ENCODE data around the gene TEX29.

Gene TEX29

GRCh38 chr13:111339366-111340143 lies 19.1 kb downstream of the TEX29 start:
- DNase-seq (ENCODE audit: low spot score): peak; percentile 10

- DNase-seq (ENCODE audit: low spot score): peak; percentile 7
Observed at GRCh38 chr13:111341886-111342285, 21.4 kb downstream of the TEX29 start.

GRCh38 chr13:111342721-111343120 lies 22.3 kb downstream of the TEX29 start:
- peak; percentile 6 for DNase-seq (ENCODE audit: low spot score)

- DNase-seq (ENCODE audit: low spot score): peak; percentile 12
Observed at GRCh38 chr13:111343186-111343805, 22.9 kb downstream of the TEX29 start.

- no peak for DNase-seq (ENCODE audit: low spot score)
Observed at GRCh38 chr13:111344471-111345191, 24.2 kb downstream of the TEX29 start.

- DNase-seq (ENCODE audit: low spot score): no peak
Observed at GRCh38 chr13:111345682-111346081, 25.2 kb downstream of the TEX29 start.

GRCh38 chr13:111346101-111346680 lies 25.7 kb downstream of the TEX29 start:
- peak; percentile 10 for DNase-seq (ENCODE audit: low spot score)

- peak; percentile 1 for DNase-seq (ENCODE audit: low spot score)
Observed at GRCh38 chr13:111347438-111347837, 27.0 kb downstream of the TEX29 start.

- no peak for DNase-seq (ENCODE audit: low spot score)
Observed at GRCh38 chr13:111353508-111353907, 33.1 kb downstream of the TEX29 start.

- DNase-seq (ENCODE audit: low spot score): no peak
Observed at GRCh38 chr13:111354789-111355188, 34.3 kb downstream of the TEX29 start.

GRCh38 chr13:111356795-111357194 lies 36.4 kb downstream of the TEX29 start:
- DNase-seq (ENCODE audit: low spot score): no peak

- DNase-seq (ENCODE audit: low spot score): no peak
Observed at GRCh38 chr13:111359237-111359915, 38.9 kb downstream of the TEX29 start.

- no peak for DNase-seq (ENCODE audit: low spot score)
Observed at GRCh38 chr13:111359930-111360329, 39.5 kb downstream of the TEX29 start.

GRCh38 chr13:111360452-111360851 lies 40.0 kb downstream of the TEX29 start:
- DNase-seq (ENCODE audit: low spot score): no peak

- DNase-seq (ENCODE audit: low spot score): no peak
Observed at GRCh38 chr13:111361046-111361872, 40.8 kb downstream of the TEX29 start.

- no peak for DNase-seq (ENCODE audit: low spot score)
Observed at GRCh38 chr13:111361873-111362648, 41.6 kb downstream of the TEX29 start.

- no peak for DNase-seq (ENCODE audit: low spot score)
Observed at GRCh38 chr13:111363121-111363520, 42.7 kb downstream of the TEX29 start.

- no peak for DNase-seq (ENCODE audit: low spot score)
Observed at GRCh38 chr13:111363591-111363990, 43.1 kb downstream of the TEX29 start.

GRCh38 chr13:111365149-111366005 lies 44.9 kb downstream of the TEX29 start:
- no peak for DNase-seq (ENCODE audit: low spot score)
